H7 (cell line): ENCODE data around the gene CLIC3. TPM values are rescaled to one million over a fixed set of nuclear protein-coding genes. Genes with fewer than 3 reads are reported as not detected.
A peak's percentile ranks its signal among the peaks of the same experiment; 100 is the strongest.

Experiments used
- DNase-seq: peaks from one replicate; pipeline ENCODE4 v3.0.0; 2012
- H3K27me3 ChIP-seq: 2 replicates; pipeline ENCODE4 v1.6.0; 2011; ENCODE audit warnings: mild to moderate bottlenecking, low read length; ENCODE audit not compliant: control insufficient read depth, insufficient read depth
- H3K36me3 ChIP-seq: replicated peaks from 2 replicates; pipeline ENCODE4 v1.5.1; 2011; ENCODE audit warnings: low read length; ENCODE audit not compliant: control insufficient read depth, insufficient read depth
- H3K4me3 ChIP-seq: 2 replicates; pipeline ENCODE4 v1.5.1; 2011; ENCODE audit warnings: low read depth, mild to moderate bottlenecking, control low read depth, low read length, moderate library complexity; ENCODE audit not compliant: insufficient read depth
- total RNA-seq: library from RNA; depleted of rRNA; stranded (reverse); fragments of >200 nt; shearing (Covaris generic); gene quantifications from 2 replicates; pipeline ENCODE4 v1.2.3, GENCODE V29; 2014

The CLIC3 gene
- total RNA-seq, 1 experiment from 2014 or later: not detected

GRCh38 chr9:136979769-136980587, 16.4 kb downstream of the CLIC3 start:
- Histone ChIP-seq H3K4me3 (no peak overlapping the region), H3K27me3 (peaks cover 13% of the 10 kb centered on the region), H3K36me3 (no peaks in the 10 kb centered on the region)
- no peak for DNase-seq

GRCh38 chr9:136978865-136979544, 17.4 kb downstream of the CLIC3 start:
- Histone ChIP-seq H3K36me3 (no peaks in the 10 kb centered on the region), H3K4me3 (peak overlapping the region; percentile 17), H3K27me3 (peaks cover 10% of the 10 kb centered on the region)
- DNase-seq: no peak

GRCh38 chr9:136978073-136978864, 18.1 kb downstream of the CLIC3 start:
- Histone ChIP-seq H3K36me3 (no peaks in the 10 kb centered on the region), H3K27me3 (peaks cover 10% of the 10 kb centered on the region; the same call in 1 of the 2 replicates), H3K4me3 (peak overlapping the region; percentile 61)
- peak; percentile 100 for DNase-seq

- Histone ChIP-seq H3K27me3 (peaks cover 10% of the 10 kb centered on the region; the same call in 1 of the 2 replicates), H3K36me3 (no peaks in the 10 kb centered on the region)
Measured at GRCh38 chr9:136977649-136978072, 18.7 kb downstream of the CLIC3 start.

GRCh38 chr9:136977223-136977622, 19.1 kb downstream of the CLIC3 start, which contains the start of gene PTGDS:
Gene PTGDS, plus strand, starts transcription at chr9:136977504. Its CDS starts 75 bp downstream, at chr9:136977579.
- Histone ChIP-seq H3K36me3 (no peaks in the 10 kb centered on the region), H3K27me3 (peaks cover 10% of the 10 kb centered on the region; the same call in 1 of the 2 replicates), H3K4me3 (peak within 1 kb of the TSS; percentile 61)
- no peak for DNase-seq

More at GRCh38 chr9:136977649-136978072, 18.7 kb downstream of the CLIC3 start:
- DNase-seq: peak; percentile 91
- H3K4me3 ChIP-seq: peak overlapping the region; percentile 61

GRCh38 chr9:136975644-136976043, 20.7 kb downstream of the CLIC3 start:
- Histone ChIP-seq H3K4me3 (no peak overlapping the region), H3K36me3 (no peaks in the 10 kb centered on the region), H3K27me3 (peaks cover 10% of the 10 kb centered on the region; the same call in 1 of the 2 replicates)
- peak; percentile 93 for DNase-seq

- DNase-seq: no peak
- no peaks in the 10 kb centered on the region for H3K36me3 ChIP-seq
- H3K4me3 ChIP-seq: no peak overlapping the region
- peaks cover 10% of the 10 kb centered on the region; the same call in 1 of the 2 replicates for H3K27me3 ChIP-seq
Measured at GRCh38 chr9:136974817-136975535, 21.4 kb downstream of the CLIC3 start.

- Histone ChIP-seq H3K27me3 (peaks cover 7% of the 10 kb centered on the region; the same call in 1 of the 2 replicates), H3K36me3 (no peaks in the 10 kb centered on the region), H3K4me3 (no peak overlapping the region)
- DNase-seq: no peak
Measured at GRCh38 chr9:136973618-136974617, 22.4 kb downstream of the CLIC3 start.

- H3K36me3 ChIP-seq: no peaks in the 10 kb centered on the region
- H3K4me3 ChIP-seq: no peak overlapping the region
- no peak for DNase-seq
- H3K27me3 ChIP-seq: peaks cover 6% of the 10 kb centered on the region; the same call in 1 of the 2 replicates
Measured at GRCh38 chr9:136972743-136973142, 23.6 kb downstream of the CLIC3 start.

- Histone ChIP-seq H3K27me3 (peaks cover 2% of the 10 kb centered on the region; the same call in 1 of the 2 replicates), H3K4me3 (no peak overlapping the region), H3K36me3 (no peaks in the 10 kb centered on the region)
- no peak for DNase-seq
Measured at GRCh38 chr9:136972335-136972734, 24.0 kb downstream of the CLIC3 start.

GRCh38 chr9:136971746-136972145, 24.6 kb downstream of the CLIC3 start:
- Histone ChIP-seq H3K4me3 (no peak overlapping the region), H3K36me3 (no peaks in the 10 kb centered on the region), H3K27me3 (no peaks in the 10 kb centered on the region)
- no peak for DNase-seq

- H3K36me3 ChIP-seq: no peaks in the 10 kb centered on the region
- H3K27me3 ChIP-seq: no peaks in the 10 kb centered on the region
- no peak overlapping the region for H3K4me3 ChIP-seq
- DNase-seq: no peak
Measured at GRCh38 chr9:136970361-136970760, 26.0 kb downstream of the CLIC3 start.

GRCh38 chr9:136969774-136970173, 26.6 kb downstream of the CLIC3 start:
- Histone ChIP-seq H3K27me3 (no peaks in the 10 kb centered on the region), H3K4me3 (no peak overlapping the region), H3K36me3 (no peaks in the 10 kb centered on the region)
- no peak for DNase-seq
